GM10266 (cell line): Measurements from ENCODE around the gene UBAP1.
A peak's percentile ranks its signal among the peaks of the same experiment; 100 is the strongest.
"Not testable (repeated sequence)": the region's sequence is repeated elsewhere in the genome, so short reads cannot be mapped to it uniquely, and the experiment has no call there.

ENCODE experiments used
- DNase-seq: peaks from one replicate; pipeline ENCODE4 v3.0.0; 2012; ENCODE audit errors: extremely low spot score
- TF ChIP-seq, protein P1 (sequence below): IDR thresholded peaks from 2 replicates; pipeline ENCODE4 v1.5.1; 2012; ENCODE audit warnings: mild to moderate bottlenecking, low read depth; ENCODE audit not compliant: control insufficient read depth, insufficient read depth; ENCODE audit errors: missing control alignments

Gene UBAP1

DNA sequence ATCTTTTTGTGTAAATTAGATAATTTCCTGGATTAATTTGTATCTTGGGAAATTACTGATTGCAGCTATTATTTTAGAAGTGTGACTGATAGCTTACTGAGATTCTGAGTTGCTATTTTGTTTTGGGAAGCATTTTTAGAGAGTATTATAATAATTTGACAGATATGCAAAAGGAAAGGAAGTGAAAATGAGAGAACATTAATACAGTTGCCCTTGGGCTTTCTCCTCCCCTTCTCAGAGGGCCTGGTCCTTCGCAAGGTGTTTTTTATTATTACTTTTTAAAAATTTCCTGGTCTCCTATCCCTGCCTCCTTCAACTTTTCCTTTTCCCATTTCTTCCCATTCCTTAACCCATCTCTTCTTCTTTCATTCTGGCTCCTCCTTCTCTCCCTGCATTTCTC is 32.6 kb downstream of the UBAP1 start:
- DNase-seq = peak; percentile 27
- TF ChIP-seq, protein P1, sequence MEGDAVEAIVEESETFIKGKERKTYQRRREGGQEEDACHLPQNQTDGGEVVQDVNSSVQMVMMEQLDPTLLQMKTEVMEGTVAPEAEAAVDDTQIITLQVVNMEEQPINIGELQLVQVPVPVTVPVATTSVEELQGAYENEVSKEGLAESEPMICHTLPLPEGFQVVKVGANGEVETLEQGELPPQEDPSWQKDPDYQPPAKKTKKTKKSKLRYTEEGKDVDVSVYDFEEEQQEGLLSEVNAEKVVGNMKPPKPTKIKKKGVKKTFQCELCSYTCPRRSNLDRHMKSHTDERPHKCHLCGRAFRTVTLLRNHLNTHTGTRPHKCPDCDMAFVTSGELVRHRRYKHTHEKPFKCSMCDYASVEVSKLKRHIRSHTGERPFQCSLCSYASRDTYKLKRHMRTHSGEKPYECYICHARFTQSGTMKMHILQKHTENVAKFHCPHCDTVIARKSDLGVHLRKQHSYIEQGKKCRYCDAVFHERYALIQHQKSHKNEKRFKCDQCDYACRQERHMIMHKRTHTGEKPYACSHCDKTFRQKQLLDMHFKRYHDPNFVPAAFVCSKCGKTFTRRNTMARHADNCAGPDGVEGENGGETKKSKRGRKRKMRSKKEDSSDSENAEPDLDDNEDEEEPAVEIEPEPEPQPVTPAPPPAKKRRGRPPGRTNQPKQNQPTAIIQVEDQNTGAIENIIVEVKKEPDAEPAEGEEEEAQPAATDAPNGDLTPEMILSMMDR = no peak

DNA sequence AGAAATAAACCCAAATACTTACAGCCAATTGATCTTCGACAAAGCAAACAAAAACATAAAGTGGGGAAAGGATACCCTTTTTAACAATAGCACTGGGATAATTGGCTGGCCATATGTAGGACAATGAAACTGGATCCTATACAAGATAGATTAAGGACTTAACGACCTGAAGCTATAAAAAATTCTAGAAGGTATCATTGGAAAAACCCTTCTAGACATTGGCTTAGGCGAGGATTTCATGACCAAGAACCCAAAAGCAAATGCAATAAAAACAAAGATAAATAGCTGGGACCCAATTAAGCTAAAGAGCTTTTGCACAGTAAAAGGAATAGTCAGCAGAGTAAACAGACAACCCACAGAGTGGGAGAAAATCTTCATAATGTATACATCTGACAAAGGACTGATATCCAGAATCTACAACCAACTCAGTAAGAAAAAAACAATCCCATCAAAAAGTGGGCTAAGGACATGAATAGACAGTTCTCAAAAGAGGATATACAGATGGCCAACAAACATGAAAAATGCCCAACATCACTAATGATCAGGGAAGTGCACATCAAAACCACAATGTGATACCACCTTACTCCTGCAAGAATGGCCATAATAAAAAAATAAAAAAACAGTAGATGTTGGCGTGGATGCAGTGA is 35.6 kb downstream of the UBAP1 start:
- DNase-seq = not testable (repeated sequence)

DNA sequence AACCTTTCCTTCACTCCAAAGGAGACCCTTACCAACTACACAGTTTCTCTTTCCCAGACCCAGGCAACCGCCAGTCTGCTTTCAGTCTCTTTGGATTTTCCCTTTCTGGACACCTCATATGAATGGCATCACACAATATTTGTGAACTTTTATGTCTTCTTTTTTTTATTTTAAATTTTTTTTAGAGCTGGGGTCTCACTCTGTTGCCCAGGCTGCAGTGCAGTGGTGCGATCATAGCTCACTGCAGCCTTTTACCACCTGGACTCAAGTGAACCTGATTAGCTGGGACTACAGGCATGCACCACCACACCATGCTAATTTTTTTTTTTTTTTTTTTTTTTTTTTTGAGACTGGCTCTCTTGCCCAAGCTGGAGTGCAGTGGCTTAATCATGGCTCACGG is 37.5 kb downstream of the UBAP1 start:
- no peak for DNase-seq
- TF ChIP-seq, protein P1 = no peak

DNA sequence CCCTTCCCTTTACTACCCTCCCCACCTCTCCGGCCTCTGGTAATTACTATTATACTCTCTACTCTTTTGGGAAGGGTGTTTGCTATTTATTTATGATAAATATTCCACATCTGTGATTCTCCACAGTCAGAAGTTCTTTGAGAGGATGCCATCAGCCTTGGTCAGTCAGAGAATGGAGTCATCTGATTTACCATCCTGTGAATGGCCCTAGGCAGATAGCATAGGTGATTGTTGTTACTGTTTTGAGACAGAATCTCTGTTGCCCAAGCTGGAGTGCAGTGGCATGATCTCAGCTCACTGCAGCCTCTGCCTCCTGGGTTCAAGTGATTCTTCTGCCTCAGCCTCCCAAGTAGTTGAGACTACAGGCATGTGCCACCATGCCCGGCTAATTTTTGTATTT is 38.2 kb downstream of the UBAP1 start:
- not testable (repeated sequence) for DNase-seq

DNA sequence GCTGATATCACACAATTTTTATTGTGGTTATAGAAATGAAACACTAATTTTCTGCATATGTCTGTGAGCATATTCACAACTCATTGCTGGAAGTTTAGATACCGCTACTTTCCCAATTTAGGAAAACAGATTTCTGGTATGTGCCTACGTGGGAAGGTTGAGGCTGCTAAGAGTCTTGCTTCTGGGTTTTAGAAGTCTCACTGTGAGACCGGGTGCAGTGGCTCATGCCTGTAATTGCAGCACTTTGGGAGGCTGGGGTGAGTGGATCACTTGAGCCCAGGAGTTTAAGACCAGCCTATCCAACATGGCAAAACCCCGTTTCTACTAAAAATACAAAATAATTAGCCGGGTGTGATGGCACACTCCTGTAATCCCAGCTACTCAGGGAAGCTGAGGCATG is 39.6 kb downstream of the UBAP1 start:
- DNase-seq = no peak
- TF ChIP-seq, protein P1 = no peak

DNA sequence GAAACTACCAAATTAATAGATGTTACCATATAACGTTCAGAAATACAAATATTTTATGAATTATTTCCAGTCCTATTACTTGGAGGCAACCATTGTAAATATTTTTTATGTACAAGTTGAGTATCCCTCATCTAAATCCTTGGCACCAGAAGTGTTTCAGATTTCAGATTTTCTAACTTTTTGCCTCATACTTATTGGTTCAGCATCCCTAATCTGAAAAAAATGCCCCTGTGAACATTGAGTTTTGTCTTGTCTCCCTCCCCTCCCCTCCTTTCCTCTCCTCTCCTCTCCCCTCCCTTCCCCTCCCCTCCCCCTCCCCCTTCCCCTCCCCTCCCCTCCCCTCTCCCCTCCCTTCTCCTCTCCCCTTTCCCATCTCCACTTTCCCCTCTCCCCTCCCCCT is 40.6 kb downstream of the UBAP1 start:
- DNase-seq = no peak
- TF ChIP-seq, protein P1 = no peak

DNA sequence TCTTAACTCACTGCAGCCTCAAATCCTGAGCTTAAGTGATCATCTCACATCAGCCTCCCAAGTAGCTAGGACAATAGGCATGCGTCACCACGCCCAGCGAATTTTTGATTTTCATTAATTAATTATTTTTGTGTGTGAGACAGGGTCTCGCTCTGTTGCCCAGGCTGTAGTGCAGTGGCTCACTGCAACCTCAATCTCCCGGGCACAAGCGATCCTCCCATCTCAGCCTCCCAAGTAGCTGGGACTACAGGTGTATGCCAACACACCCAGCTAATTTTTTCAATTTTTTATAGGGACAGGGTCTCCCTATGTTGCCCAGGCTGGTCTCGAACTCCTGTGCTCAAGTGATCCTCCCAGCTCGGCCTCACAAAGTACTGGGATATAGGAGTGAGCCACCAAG is 41.4 kb downstream of the UBAP1 start:
- no peak for DNase-seq
- TF ChIP-seq, protein P1 = no peak

DNA sequence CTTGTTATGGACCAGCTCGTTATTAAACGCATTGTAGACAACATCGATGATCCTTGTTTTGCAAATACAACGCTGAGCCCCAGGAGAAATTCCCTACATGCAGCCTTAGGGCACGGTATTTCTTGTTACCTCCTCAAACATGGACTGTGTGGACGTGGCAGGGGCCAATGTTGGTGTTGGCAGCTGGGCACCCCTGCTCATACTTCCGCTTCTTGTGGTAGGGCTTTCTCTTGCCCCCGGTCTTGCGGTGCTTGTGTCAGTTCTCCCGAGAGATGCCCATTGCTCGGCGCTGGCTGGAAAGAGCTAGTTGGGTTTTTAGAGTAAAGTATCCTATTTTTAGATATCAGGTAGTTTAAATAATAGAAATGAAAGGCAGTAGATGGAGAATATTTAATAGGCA is 45.5 kb downstream of the UBAP1 start:
- TF ChIP-seq, protein P1 = no peak
- no peak for DNase-seq

DNA sequence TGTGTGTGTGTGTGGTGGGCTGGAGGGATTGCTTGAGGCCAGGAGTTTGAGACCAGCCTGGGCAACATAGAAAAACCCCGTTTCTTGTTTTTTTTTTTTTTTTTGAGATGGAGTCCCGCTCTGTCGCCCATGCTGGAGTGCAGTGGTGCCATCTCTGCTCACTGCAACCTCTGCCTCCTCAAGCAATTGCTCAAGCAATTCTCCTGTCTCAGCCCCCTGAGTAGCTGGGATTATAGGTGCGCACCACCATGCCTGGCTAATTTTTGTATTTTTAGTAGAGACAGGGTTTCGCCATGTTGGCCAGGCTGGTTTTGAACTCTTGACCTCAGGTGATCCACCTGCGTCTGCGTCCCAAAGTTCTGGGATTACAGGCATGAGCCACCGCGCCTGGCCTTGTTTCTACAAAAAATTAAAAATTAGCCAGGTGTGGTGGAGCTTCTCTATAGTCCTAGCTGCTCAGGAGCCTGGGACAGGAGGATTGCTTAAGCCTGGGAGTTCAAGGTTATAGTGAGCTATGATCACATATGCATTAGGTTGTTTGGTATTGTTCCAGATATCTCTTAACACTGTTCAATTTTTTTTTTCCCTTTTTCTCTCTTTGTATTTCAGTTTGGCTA is 47.4 kb downstream of the UBAP1 start:
- DNase-seq = not testable (repeated sequence)
